ENCODE results near the gene DUOXA1.

DUOXA1 gene

GRCh38 chr15:45129651-45130129, at the start of gene DUOXA1, which contains the start of gene DUOX1:
TSS of gene DUOXA1 (minus strand) at chr15:45129879. CDS start at chr15:45123014, 6,865 bp downstream.
TSS of gene DUOX1 (plus strand) at chr15:45129994. CDS start at chr15:45131967, 1,973 bp downstream.
- no peak for DNase-seq

- DNase-seq, result no peak
These were observed 47.6 kb upstream of the DUOXA1 start for GRCh38 chr15:45177285-45177684.

- DNase-seq, result no peak
These were observed 44.9 kb upstream of the DUOXA1 start for GRCh38 chr15:45174577-45174976.

GRCh38 chr15:45174069-45174468, 44.4 kb upstream of the DUOXA1 start:
- DNase-seq, result no peak

- DNase-seq, result no peak
These were observed 42.2 kb upstream of the DUOXA1 start for GRCh38 chr15:45171912-45172311.

- no peak for DNase-seq
These were observed 40.2 kb upstream of the DUOXA1 start for GRCh38 chr15:45169608-45170480.

- no peak for DNase-seq
These were observed 39.3 kb upstream of the DUOXA1 start for GRCh38 chr15:45168751-45169551.

- DNase-seq, result no peak
These were observed 38.6 kb upstream of the DUOXA1 start for GRCh38 chr15:45168286-45168685.

GRCh38 chr15:45167631-45168205, 38.0 kb upstream of the DUOXA1 start:
- no peak for DNase-seq

GRCh38 chr15:45166834-45167630, 37.4 kb upstream of the DUOXA1 start:
- DNase-seq, result peak; percentile 81

- DNase-seq, result no peak
These were observed 35.9 kb upstream of the DUOXA1 start for GRCh38 chr15:45165536-45165935.

- no peak for DNase-seq
These were observed 35.2 kb upstream of the DUOXA1 start for GRCh38 chr15:45164914-45165313.

GRCh38 chr15:45163508-45163856, 33.8 kb upstream of the DUOXA1 start:
- no peak for DNase-seq

GRCh38 chr15:45162771-45163507, 33.3 kb upstream of the DUOXA1 start:
- peak; percentile 69 for DNase-seq

GRCh38 chr15:45161666-45162065, 32.0 kb upstream of the DUOXA1 start:
- DNase-seq, result no peak

GRCh38 chr15:45157974-45158373, 28.3 kb upstream of the DUOXA1 start:
- no peak for DNase-seq

GRCh38 chr15:45156744-45157455, 27.2 kb upstream of the DUOXA1 start:
- DNase-seq, result peak; percentile 18

GRCh38 chr15:45155739-45156138, 26.1 kb upstream of the DUOXA1 start:
- no peak for DNase-seq

- no peak for DNase-seq
These were observed 22.5 kb upstream of the DUOXA1 start for GRCh38 chr15:45151998-45152828.

- DNase-seq, result no peak
These were observed 21.3 kb upstream of the DUOXA1 start for GRCh38 chr15:45150997-45151396.
